Measurements from ENCODE around the gene OSTC. TPM values are rescaled to one million over a fixed set of nuclear protein-coding genes. Genes with fewer than 3 reads are reported as not detected.

Gene OSTC
- total RNA-seq, 1 donor from 2014 or later: 30.5 TPM

DNA sequence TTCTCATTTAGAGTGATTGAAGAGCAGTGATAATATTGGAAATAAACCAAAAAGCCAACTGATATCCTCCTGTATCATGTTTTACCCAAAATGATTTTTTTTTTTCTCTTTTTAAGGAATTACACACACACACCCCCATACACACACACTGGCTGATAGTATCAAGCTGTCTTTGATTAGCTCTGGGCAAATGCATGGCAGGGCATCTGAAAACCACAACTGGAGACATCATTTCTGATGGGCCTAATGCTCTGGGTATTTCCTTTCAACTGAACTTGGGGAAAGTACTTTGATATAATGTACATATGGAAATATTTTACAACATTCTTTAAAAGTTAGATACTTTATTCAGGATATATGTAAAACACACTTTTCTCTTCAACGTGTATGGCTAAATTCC is 14.2 kb upstream of the OSTC start:
- no peak for ATAC-seq
- intact Hi-C loops (cut with DNase I): no loop called here
- no peak for DNase-seq (ENCODE audit: missing footprints)

DNA sequence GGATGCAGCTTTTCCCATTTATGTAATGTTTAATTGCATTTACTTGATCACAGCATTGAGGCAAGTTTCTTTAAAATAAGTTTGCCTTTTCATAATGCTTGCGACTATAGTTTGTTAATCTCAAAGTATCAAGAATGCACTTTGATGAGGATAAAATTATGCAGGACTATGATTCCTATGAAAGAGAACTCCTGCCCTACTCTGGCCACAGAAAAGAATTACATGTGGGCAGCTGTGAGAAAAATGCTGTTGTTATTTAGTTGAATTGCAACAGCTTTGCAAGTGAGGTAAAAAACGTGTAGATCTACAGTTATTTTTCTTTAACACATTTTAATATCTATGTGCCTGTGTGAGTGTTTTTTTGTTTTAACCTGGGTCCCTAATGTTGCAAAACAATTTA is 12.5 kb upstream of the OSTC start:
- DNase-seq (ENCODE audit: missing footprints) (no peak), ATAC-seq (no peak)
- intact Hi-C loops (cut with DNase I): no loop called here

DNA sequence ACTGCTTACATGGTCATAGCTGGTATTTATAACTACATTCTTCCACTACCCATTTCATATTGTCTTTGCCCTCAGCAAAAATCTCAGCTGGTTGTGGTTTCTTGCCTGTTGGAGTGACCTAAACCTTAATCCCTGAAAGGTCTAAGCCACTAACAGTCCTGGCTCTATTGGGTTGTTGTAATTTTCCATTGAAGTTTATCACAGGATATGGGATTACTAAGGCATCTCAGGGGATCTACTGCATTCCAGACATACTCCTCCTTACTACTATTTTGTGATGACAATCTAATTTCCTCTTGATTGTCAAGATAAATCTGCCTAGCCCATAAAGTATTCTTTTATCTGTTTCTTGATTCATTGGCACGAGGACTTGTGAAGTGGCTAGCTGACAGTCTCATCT is 6.2 kb upstream of the OSTC start:
- DNase-seq (ENCODE audit: missing footprints) (no peak), ATAC-seq (no peak)
- intact Hi-C loops (cut with DNase I): no loop called here

DNA sequence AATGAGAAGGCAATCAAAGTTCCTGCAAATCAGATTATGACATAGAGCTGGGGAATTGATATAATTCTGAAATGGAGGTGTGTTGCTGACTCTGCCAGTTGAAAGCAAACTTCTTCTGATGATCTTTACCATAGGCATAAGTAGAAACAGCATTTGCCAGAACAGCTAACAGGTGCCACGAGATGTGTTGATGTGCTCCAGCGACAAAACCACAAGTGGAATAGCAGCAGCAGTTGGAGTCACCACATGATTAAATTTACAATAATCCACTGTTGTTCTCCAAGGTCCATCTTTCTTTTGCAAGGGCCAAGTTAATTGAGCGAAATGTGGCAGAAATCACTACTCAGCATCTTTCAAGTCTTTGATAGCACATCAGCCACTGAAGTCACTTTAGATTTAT is 3.7 kb upstream of the OSTC start:
- no peak for DNase-seq (ENCODE audit: missing footprints)
- ATAC-seq: no peak
- intact Hi-C loops (cut with DNase I): no loop called here

DNA sequence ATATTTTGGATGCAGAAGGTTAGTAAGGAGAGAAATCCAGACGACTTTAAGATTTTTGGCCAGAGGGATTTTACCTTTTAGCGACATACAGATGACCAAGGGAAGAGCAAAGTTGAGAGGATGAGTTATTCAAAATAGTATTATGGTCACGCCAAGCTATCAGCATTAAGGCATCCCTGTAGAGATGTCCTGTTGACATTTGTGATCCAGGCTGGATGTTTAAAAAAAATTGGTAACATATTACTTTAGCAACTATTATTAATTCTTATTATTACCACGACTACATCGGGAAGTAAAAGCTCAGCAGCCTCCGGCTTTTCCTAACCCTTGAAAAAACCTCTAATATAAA is 562 bp upstream of the OSTC start:
- no peak for DNase-seq (ENCODE audit: missing footprints)
- intact Hi-C loops (cut with DNase I): loop anchor here (1.0 kb wide), 1 partner anchor 30 kb away; the partner anchor contains the start of gene RPL34
- ATAC-seq: no peak

DNA sequence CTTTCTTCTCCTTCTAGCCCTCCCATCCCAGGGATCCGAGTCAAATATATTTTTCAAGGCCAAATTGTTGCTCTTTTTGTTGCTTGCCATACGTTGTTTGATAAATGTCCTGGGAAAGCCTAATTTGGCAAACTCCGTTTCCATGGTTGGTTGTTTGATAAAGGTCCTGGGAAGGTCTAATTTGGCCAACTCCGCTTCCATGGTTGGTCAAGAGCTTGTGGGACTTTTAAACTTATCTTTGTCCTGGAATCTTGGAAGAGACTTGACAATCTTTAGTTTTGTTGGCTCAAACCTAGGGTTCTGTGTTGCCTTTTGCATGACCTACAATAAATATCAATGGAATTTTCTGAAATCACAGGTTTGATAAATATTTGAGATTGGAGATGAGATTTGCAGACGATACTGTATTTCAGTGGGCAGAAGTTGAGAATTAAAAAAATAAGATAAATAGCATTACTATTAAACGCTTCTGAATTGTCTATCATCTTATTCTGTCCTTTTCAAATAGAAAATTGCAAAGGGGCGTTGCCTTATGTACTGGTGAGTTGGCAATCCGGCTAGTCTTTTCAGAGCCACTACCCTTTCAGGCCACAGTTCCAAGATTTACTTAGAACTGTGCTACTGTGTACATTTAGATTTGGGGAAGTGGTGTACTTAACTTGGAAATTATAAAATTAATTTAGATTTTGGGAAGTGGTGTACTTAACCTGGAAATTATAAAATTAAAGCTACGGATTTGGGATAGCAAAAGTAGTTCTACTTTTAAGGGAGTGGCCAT is 804 bp downstream of the OSTC start:
- intact Hi-C loops (cut with DNase I): no loop called here
- no peak for DNase-seq (ENCODE audit: missing footprints)
- no peak for ATAC-seq

DNA sequence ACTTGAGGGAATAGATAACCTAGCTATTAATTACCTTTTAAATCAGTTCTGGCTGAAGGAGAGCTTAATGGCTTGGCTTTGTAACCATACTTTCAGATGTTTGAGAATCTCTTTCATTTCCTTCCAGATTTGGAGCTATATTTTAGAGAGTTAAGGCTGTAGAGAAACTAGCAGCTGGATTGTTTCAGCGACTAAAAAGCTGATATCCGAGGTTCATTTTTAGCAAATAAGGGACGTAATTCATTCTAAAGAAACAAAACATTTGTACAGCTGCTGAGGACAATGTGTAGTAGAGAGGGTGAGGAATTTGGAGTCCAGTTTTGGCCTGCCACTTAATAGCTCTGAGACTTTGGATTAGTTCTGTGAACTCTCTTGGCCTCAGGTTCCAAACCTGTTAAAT is 12.2 kb downstream of the OSTC start:
- DNase-seq (ENCODE audit: missing footprints): no peak
- no peak for ATAC-seq
- intact Hi-C loops (cut with DNase I): no loop called here

DNA sequence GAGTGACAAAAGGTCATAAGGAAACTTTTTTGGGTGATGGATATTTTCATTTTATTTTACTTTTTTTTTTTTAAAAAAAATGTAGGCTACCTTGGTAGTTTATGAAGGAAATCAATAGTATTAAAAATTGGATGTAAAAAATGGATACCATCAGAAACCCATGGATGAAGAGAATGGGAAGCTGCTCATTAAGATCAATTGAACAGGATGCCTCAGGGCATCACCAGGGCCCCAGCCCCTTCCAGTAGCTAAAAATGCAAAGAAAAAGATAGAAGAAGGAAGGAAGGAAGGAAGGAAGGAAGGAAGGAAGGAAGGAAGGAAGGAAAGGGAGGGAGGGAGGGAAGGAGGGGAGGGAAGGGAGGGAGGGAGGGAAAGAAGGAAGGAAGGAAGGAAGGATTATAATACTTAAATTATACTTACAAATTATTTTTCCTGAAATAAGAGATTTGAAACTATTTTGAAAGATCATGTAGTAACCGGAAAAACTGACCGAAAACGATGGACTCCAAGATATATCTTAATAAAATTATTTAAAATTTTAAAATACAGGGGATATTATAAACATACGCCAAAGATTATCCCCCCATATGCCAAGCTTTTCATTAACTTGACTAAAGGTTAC is 24.1 kb downstream of the OSTC start:
- intact Hi-C loops (cut with DNase I): no loop called here

DNA sequence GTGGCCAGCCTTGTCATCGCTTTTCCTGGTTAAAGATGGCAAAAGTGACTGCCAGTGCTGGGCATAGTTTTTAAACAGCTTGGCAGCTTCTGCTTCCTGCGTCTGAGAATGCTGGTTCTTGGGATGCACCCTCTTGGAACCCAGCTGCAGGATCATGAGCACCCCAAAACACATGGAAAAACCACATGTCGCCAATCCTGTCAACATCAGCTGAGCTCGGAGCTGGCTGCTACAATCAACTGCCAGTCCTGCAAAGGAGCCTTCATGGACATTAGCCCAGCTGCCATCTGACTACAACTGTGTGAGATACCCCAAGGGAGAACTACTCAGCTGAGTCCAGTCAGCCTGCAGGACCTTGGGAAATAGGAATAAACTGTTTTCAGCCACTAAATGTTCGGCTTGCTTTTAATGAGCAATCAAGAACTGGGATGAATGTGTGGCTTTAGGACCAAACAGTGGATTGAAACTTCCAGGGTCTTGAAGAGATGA is 31.0 kb downstream of the OSTC start:
- no peak for ATAC-seq
- intact Hi-C loops (cut with DNase I): loop anchor here (10.0 kb wide), 1 partner anchor 723 kb away; no protein-coding TSS in a partner anchor
- DNase-seq (ENCODE audit: missing footprints): no peak

More for the DNA sequence above, 24.1 kb downstream of the OSTC start:
- no peak for DNase-seq (ENCODE audit: missing footprints)
- ATAC-seq: no peak

DNA sequence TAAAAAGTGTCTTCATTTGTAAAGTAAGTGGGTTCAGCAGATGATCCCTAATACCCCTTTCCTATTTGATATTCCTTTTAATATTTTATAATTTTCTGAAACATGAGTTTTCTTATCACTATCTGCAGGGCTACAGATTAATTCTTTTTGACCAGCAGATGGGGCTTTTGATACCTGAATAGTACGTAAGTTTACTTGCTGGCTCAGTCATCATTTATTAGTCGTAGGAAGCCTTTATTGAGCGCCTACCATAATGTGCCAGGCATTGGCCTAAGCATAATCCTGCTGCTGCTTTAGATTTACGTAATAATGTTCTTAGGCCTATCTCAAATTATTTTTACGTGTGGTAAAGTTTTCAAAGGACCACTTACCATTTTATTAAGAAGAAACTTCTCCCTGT is 33.1 kb downstream of the OSTC start:
- ATAC-seq (no peak), DNase-seq (ENCODE audit: missing footprints) (no peak)
- intact Hi-C loops (cut with DNase I): loop anchor here (10.0 kb wide), 1 partner anchor 721 kb away; no protein-coding TSS in a partner anchor

DNA sequence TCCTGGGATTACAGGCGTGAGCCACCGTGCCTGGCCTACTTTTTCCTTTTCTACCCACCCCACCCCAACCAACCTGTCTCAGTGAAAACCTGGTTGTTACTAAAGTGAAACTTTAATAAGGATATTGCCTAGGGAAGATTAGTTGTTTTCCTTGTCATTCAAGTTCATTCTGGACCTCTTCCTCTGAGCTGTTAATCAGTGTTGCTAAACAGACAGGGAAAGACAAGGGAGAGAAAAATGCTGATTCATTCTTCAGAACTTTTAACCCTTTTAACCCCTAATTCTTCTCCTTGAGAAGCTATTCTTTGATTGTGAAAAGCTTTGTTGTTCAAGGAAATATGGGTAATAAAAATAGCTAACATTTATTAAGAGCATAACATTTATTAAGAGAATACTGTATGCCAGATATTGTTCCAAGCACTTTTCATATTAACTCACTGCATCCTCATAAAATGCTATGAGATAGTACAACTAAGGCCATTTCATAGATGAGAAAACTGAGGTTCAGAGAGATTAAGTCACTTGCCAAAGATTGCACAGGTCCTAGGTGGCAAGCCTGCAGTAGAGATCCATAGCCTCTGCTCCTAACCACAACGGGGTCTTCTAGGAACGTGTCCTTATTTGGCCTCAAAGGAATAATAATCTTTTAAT is 34.8 kb downstream of the OSTC start:
- intact Hi-C loops (cut with DNase I): loop anchor here (10.0 kb wide), 1 partner anchor 720 kb away; no protein-coding TSS in a partner anchor
- DNase-seq (ENCODE audit: missing footprints) (no peak), ATAC-seq (no peak)

DNA sequence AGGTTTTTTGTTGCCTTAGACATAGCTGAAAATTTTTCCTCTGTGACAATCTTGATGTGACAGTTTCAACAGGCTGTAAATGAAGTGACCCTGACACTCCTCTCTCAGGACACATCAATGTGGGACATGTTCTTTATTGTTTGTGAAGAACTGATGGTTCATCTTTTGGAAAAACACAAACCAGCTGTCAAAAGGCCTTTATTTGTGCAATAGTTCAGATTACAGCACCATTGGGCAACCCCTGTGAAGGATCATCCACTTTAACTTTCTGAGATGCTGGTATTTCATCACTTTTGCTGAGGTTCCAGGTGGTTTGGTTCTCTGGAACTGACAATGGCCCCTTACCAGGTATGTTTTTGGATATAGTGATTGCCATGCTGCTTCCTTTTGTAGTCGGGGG is 40.3 kb downstream of the OSTC start:
- intact Hi-C loops (cut with DNase I): no loop called here
- ATAC-seq (no peak), DNase-seq (ENCODE audit: missing footprints) (no peak)

DNA sequence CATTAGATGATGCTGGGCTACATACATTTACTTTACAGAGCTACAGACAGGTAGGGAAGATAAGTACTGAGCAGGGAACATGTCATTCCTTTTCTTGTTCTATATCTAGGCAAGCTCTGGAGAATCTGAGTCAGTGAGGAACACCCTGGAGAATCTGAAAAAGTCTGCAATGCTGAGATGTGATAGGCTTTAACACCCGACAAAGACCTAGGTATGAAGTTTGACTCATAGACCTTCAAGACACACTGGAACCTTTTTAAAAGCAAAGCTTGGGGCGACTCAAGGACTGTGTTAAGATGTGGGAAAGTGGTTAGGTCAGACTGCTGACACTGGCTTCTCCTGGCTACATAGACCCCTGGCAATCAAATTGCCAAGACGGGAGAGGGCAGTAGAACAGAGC is 42.8 kb downstream of the OSTC start:
- intact Hi-C loops (cut with DNase I): no loop called here
- DNase-seq (ENCODE audit: missing footprints): no peak
- no peak for ATAC-seq

DNA sequence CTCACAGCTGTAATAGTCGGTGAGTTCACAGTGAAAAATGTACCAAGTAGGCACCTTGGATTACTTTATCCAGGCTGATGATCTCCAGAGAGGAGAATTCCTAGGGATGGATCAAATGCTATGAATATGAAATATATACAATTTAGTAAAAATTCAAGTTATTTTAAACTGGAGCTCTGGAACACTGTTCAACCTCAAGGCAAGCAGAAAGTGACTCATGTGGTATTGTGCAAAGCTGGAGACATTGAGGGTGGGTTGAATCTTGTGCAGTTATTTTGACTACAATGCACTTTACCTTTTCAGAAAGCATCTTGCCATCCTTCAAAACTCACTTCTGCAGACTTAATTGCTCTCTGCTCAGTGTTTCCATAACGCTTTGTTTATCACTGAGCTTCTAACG is 43.4 kb downstream of the OSTC start:
- ATAC-seq (no peak), DNase-seq (ENCODE audit: missing footprints) (no peak)
- intact Hi-C loops (cut with DNase I): no loop called here

DNA sequence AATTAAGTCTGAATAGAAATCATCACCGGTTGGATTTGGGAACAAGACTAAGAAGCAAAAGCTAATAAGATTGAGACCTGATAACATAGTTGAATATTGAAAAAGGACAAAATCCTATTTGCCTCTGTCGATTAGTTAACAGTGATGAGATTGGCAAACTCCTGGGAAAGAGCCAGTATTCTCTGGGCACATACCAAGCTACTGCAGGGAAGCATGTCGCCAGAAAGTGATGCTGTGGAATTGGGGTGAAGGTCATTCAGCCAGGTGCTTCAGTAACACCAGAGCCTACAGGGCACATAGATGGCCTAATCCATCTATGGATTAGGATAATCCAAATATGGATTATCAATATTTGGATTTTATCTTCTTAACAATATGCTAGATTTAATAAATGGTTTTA is 44.0 kb downstream of the OSTC start:
- DNase-seq (ENCODE audit: missing footprints) (no peak), ATAC-seq (no peak)
- intact Hi-C loops (cut with DNase I): no loop called here

DNA sequence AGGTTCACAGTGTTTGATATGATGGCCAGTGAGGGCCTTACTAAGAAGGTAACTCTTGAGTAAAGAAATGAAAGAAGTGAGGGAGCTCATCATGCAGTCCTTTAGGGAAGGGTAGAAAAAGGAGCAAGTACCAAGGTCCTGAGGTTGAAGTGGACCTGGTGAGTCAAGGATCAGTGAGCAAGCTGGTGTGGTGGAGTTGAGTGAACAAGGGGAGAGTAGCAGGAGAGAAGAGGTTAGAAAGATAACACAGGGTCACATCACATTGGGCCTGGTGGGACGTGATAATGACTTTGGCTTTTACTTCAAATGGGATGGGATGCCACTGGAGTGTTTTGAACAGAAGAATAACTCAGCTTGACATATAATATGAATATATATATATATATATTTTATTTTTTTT is 44.7 kb downstream of the OSTC start:
- DNase-seq (ENCODE audit: missing footprints): no peak
- intact Hi-C loops (cut with DNase I): no loop called here
- ATAC-seq: no peak

DNA sequence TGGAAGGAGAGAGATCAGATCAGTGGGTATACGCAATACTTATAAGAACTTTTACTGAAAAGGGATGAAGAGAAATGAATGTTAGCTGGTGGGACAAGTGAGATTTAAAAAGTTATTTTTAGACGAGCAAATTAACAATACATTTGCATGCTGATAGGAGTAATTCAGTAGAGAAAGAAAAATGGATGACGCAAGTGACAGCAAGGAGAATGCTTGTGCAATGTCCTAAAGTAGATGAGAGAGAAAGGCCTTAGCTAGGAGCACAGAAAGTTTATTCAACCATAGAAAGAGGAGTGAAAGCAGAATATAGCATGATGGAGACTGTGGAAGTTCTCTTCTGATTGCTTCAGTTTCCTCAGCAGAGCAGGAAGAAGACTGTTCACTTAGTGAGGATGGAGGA is 45.8 kb downstream of the OSTC start:
- ATAC-seq: no peak
- no peak for DNase-seq (ENCODE audit: missing footprints)
- intact Hi-C loops (cut with DNase I): no loop called here

DNA sequence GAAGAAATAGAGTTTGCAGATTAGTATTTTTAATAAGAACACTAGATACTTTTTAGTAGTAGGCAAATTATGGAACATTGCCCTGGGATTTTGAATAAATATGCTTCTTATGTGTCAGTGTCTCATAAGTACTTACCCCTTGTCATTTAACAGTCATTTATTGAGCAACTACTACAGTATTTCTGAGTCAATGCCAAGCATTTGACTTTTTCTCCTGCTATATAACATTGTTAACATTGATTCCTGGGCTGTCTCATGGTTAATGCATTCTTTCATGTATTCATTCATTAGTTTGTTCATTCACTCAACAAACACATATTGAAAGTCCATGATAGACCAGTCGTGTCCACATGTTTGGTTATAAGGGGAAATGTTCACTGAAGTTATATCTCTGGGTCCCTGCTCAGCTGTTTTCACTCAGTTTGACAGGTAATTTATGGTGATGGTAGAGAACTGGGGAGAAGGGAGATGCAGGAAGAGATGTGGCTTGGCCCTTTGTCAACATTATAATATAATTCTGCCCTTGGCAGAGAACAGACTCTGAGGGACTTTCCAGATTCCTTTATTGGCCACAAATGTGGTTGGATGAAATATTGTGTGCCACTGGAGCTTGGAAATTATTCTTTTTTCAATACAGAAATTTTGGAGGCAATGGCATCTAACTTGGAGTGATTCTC is 49.8 kb downstream of the OSTC start:
- intact Hi-C loops (cut with DNase I): no loop called here
- ATAC-seq: no peak
- no peak for DNase-seq (ENCODE audit: missing footprints)

DNA sequence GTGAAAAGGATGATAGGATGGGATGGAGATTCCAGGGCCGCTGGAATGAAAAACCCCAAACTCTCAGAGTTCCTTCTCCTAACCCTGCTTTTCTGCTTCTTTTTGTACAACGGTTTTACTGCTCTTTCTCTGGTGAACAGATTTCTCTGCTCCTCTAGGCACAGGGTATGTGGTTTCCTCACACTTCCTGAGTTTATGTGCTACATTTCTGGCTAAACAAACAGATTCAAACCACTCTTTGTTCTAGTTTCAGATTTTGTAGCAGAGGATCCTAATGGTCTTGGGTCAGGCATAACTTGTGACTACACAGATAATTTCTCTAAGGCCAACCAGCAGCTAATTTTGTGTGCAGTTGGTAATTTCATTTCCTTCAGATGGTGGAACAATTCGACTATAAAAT is 52.6 kb downstream of the OSTC start:
- intact Hi-C loops (cut with DNase I): no loop called here
- DNase-seq (ENCODE audit: missing footprints) (no peak), ATAC-seq (no peak)

Data from Right ventricle myocardium inferior (tissue), 1 donor.